K562 (cell line): ENCODE data around the gene USP37. TPM values are rescaled to one million over a fixed set of nuclear protein-coding genes. Genes with fewer than 3 reads are reported as not detected.

ENCODE experiments used
- CHD4 ChIP-seq: fragments of 200-600 bp; sonication (generic); IDR thresholded peaks from 3 replicates; pipeline ENCODE4 v1.6.1; 2012; ENCODE audit warnings: low read depth, mild to moderate bottlenecking, mixed read lengths, low read length, inconsistent platforms; ENCODE audit not compliant: insufficient read depth, insufficient replicate concordance, poor library complexity, severe bottlenecking
- COPS2 ChIP-seq: fragments of 450-650 bp; conservative IDR thresholded peaks from 2 replicates; pipeline ENCODE4 v1.6.1; 2016; ENCODE audit warnings: mild to moderate bottlenecking, moderate library complexity
- EP300 ChIP-seq: IDR thresholded peaks from 2 replicates; pipeline ENCODE4 v1.6.1; 2012; ENCODE audit warnings: low read length, improper control_type of control experiment
- HMGN3 ChIP-seq: IDR thresholded peaks from 2 replicates; pipeline ENCODE4 v1.6.1; 2011; ENCODE audit warnings: borderline replicate concordance, low read depth, mild to moderate bottlenecking, mixed read lengths, low read length; ENCODE audit not compliant: insufficient read length; ENCODE audit errors: extremely low read depth
- KLF16 ChIP-seq: IDR thresholded peaks from 2 replicates; pipeline ENCODE4 v1.6.1; 2016; ENCODE audit warnings: antibody characterized with exemption
- MYC ChIP-seq, 2 experiments: fragments of 250-450 bp in 1 of 2; sonication (Bioruptor Pico) in 1 of 2; IDR thresholded peaks; 2 replicates each; pipeline versions ENCODE4 v1.5.1 to v1.6.1; 2012 to 2021; ENCODE audit warnings: low read depth in 2 of 2, borderline replicate concordance in 1 of 2, improper control_type of control experiment in 1 of 2, low read length in 1 of 2, mild to moderate bottlenecking in 1 of 2, moderate library complexity in 1 of 2
- NFYB ChIP-seq: IDR thresholded peaks from 2 replicates; pipeline ENCODE4 v1.6.1; 2011; ENCODE audit warnings: mild to moderate bottlenecking, moderate library complexity; ENCODE audit not compliant: insufficient read length; ENCODE audit errors: extremely low read depth
- NUFIP1 ChIP-seq: fragments of 450-650 bp; IDR thresholded peaks from 2 replicates; pipeline ENCODE4 v1.6.1; 2018; ENCODE audit not compliant: partially characterized antibody
- PML ChIP-seq: IDR thresholded peaks from 2 replicates; pipeline ENCODE4 v1.6.1; 2012; ENCODE audit warnings: low read length, inconsistent platforms
- RB1 ChIP-seq: fragments of 450-650 bp; IDR thresholded peaks from 2 replicates; pipeline ENCODE4 v1.6.1; 2017; ENCODE audit warnings: low read depth, mild to moderate bottlenecking
- SNIP1 ChIP-seq: fragments of 450-650 bp; IDR thresholded peaks from 2 replicates; pipeline ENCODE4 v1.7.1; 2017; ENCODE audit warnings: low read depth, mild to moderate bottlenecking
- SPI1 ChIP-seq: IDR thresholded peaks from 2 replicates; pipeline ENCODE4 v1.6.1; 2011; ENCODE audit warnings: low read depth, low read length, control low read depth, borderline replicate concordance
- YY1 ChIP-seq, 3 experiments: IDR thresholded peaks; 2 replicates each; pipeline ENCODE4 v1.6.1; 2011; ENCODE audit warnings: low read length in 2 of 3, mild to moderate bottlenecking in 2 of 3, moderate library complexity in 2 of 3, borderline replicate concordance in 1 of 3, control low read depth in 1 of 3, low read depth in 1 of 3; ENCODE audit not compliant: insufficient read depth in 3 of 3, insufficient replicate concordance in 2 of 3, control insufficient read depth in 1 of 3, insufficient read length in 1 of 3; ENCODE audit errors: extremely low read depth in 1 of 3
- ZFX ChIP-seq: sonication (generic); formaldehyde crosslinking; IDR thresholded peaks from 2 replicates; pipeline ENCODE4 v1.8.0; 2022; ENCODE audit warnings: mild to moderate bottlenecking, missing genetic modification reagents, moderate library complexity
- ZNF436 ChIP-seq: fragments of 250-450, 450-650 bp; sonication (Bioruptor Pico); formaldehyde crosslinking; IDR thresholded peaks from 2 replicates; pipeline ENCODE4 v1.7.0; 2020; ENCODE audit warnings: mild to moderate bottlenecking
- ZNF551 ChIP-seq: fragments of 250-450 bp; sonication (Bioruptor Pico); IDR thresholded peaks from 2 replicates; pipeline ENCODE4 v1.5.0; 2021; ENCODE audit warnings: mild to moderate bottlenecking, moderate library complexity
- polyA plus RNA-seq, 8 experiments: library from polyadenylated mRNA; depleted of rRNA in 4 of 8; stranded (reverse) in 5 of 8; unstranded in 3 of 8; fragments of >200 nt; fragmentation: Nextera tagmentation in 2 of 8; fragmentation: Illumina TruSeq in 1 of 8; extraction: Ambion mirVana in 2 of 8; extraction: Trizol in 1 of 8; gene quantifications; 2 replicates each; pipeline versions ENCODE4 v1.2.1 to v1.2.3, GENCODE V29; 2011 to 2014; ENCODE audit warnings: inconsistent platforms in 1 of 8, missing spikeins in 1 of 8
- total RNA-seq, 7 experiments: library from RNA; depleted of rRNA in 6 of 7; stranded (reverse); fragments of >200 nt in 6 of 7; fragmentation: Illumina TruSeq in 2 of 7; extraction: Trizol in 2 of 7; gene quantifications; 2 replicates each; pipeline versions ENCODE4 v1.2.1 to v1.2.3, GENCODE V29; 2011 to 2021; ENCODE audit warnings: low replicate concordance in 1 of 7
- TF ChIP-seq, protein P1 (sequence below): sonication (generic); formaldehyde crosslinking; IDR thresholded peaks from 2 replicates; pipeline ENCODE4 v1.8.0; 2022; ENCODE audit warnings: mild to moderate bottlenecking, missing genetic modification reagents, borderline replicate concordance
- TF ChIP-seq, protein P2 (sequence below), 2 experiments: fragments of 450-650 bp in 1 of 2; IDR thresholded peaks; 2 replicates each; pipeline ENCODE4 v1.6.1; 2011 to 2017; ENCODE audit warnings: low read depth in 2 of 2, antibody characterized with exemption in 1 of 2, borderline replicate concordance in 1 of 2, low read length in 1 of 2, mild to moderate bottlenecking in 1 of 2, mixed read lengths in 1 of 2; ENCODE audit not compliant: control insufficient read depth in 1 of 2
- TF ChIP-seq, protein P3 (sequence below): sonication (generic); formaldehyde crosslinking; IDR thresholded peaks from 2 replicates; pipeline ENCODE4 v1.8.0; 2022; ENCODE audit warnings: missing genetic modification reagents, mild to moderate bottlenecking, moderate library complexity, borderline replicate concordance

USP37 gene
- total and polyA plus RNA-seq, 9 of the 15 experiments (the other 6 are each of a cell fraction or from before 2014, with no cell fraction given): 2.0 to 14.2 (median 8.5) TPM

- TF ChIP-seq ZNF551 (CRISPR knock-in tag) (no peak), NFYB (peak; percentile 37), SPI1 (peak; percentile 50; the same call in 1 of the 2 replicates), SNIP1 (0 out of 2 replicates have a peak, but pooled peaks have one; percentile 27), CHD4 (no peak), EP300 (no peak; the same call in 1 of the 2 replicates), KLF16 (peak; percentile 29; the same call in 1 of the 2 replicates), ZFX (CRISPR knock-in tag) (peak; percentile 45; the same call in 1 of the 2 replicates), PML (no peak), HMGN3 (peak; percentile 59), YY1 (IDR thresholded peaks at IDR 0.05; ENCODE audit: borderline replicate concordance in 1 of 3, control insufficient read depth in 1 of 3, extremely low read depth in 1 of 3, insufficient read depth in 3 of 3, insufficient read length in 1 of 3, insufficient replicate concordance in 2 of 3, low read depth in 1 of 3, low read length in 2 of 3) (peak in 2 of 3 experiments; percentile 41 to 62), ZNF436 (CRISPR knock-in tag) (0 out of 2 replicates have a peak, but pooled peaks have one; percentile 57), COPS2 (no peak), MYC (IDR thresholded peaks at IDR 0.05; ENCODE audit: low read depth, low read length) (peak; percentile 24; the same call in 1 of the 2 replicates), MYC (CRISPR knock-in tag; IDR thresholded peaks at IDR 0.05; ENCODE audit: borderline replicate concordance, low read depth) (peak; percentile 70; the same call in 1 of the 2 replicates), RB1 (peak; percentile 77), NUFIP1 (no peak)
- TF ChIP-seq, protein P1, sequence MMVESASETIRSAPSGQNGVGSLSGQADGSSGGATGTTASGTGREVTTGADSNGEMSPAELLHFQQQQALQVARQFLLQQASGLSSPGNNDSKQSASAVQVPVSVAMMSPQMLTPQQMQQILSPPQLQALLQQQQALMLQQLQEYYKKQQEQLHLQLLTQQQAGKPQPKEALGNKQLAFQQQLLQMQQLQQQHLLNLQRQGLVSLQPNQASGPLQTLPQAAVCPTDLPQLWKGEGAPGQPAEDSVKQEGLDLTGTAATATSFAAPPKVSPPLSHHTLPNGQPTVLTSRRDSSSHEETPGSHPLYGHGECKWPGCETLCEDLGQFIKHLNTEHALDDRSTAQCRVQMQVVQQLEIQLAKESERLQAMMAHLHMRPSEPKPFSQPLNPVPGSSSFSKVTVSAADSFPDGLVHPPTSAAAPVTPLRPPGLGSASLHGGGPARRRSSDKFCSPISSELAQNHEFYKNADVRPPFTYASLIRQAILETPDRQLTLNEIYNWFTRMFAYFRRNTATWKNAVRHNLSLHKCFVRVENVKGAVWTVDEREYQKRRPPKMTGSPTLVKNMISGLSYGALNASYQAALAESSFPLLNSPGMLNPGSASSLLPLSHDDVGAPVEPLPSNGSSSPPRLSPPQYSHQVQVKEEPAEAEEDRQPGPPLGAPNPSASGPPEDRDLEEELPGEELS (CRISPR knock-in tag): no peak
- TF ChIP-seq, protein P2, sequence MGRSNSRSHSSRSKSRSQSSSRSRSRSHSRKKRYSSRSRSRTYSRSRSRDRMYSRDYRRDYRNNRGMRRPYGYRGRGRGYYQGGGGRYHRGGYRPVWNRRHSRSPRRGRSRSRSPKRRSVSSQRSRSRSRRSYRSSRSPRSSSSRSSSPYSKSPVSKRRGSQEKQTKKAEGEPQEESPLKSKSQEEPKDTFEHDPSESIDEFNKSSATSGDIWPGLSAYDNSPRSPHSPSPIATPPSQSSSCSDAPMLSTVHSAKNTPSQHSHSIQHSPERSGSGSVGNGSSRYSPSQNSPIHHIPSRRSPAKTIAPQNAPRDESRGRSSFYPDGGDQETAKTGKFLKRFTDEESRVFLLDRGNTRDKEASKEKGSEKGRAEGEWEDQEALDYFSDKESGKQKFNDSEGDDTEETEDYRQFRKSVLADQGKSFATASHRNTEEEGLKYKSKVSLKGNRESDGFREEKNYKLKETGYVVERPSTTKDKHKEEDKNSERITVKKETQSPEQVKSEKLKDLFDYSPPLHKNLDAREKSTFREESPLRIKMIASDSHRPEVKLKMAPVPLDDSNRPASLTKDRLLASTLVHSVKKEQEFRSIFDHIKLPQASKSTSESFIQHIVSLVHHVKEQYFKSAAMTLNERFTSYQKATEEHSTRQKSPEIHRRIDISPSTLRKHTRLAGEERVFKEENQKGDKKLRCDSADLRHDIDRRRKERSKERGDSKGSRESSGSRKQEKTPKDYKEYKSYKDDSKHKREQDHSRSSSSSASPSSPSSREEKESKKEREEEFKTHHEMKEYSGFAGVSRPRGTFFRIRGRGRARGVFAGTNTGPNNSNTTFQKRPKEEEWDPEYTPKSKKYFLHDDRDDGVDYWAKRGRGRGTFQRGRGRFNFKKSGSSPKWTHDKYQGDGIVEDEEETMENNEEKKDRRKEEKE (IDR thresholded peaks at IDR 0.05; ENCODE audit: borderline replicate concordance in 1 of 2, control insufficient read depth in 1 of 2, low read depth in 2 of 2, low read length in 1 of 2): 0 out of 4 replicates have a peak, but pooled peaks of 1 of the 2 experiments have one; percentile 69
- TF ChIP-seq, protein P3, sequence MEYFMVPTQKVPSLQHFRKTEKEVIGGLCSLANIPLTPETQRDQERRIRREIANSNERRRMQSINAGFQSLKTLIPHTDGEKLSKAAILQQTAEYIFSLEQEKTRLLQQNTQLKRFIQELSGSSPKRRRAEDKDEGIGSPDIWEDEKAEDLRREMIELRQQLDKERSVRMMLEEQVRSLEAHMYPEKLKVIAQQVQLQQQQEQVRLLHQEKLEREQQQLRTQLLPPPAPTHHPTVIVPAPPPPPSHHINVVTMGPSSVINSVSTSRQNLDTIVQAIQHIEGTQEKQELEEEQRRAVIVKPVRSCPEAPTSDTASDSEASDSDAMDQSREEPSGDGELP (CRISPR knock-in tag): peak; percentile 36; the same call in 1 of the 2 replicates
These were observed 161.8 kb downstream of the USP37 start (continued) for GRCh38 chr2:218406209-218406948.
